ENCODE results near the gene DHRSX. TPM values are rescaled to one million over a fixed set of nuclear protein-coding genes. Genes with fewer than 3 reads are reported as not detected.
"Not testable (repeated sequence)": the region's sequence is repeated elsewhere in the genome, so short reads cannot be mapped to it uniquely, and the experiment has no call there.

Gene DHRSX
- total RNA-seq, 2 donors from 2014 or later, result 19.6 to 21.6 TPM

DNA sequence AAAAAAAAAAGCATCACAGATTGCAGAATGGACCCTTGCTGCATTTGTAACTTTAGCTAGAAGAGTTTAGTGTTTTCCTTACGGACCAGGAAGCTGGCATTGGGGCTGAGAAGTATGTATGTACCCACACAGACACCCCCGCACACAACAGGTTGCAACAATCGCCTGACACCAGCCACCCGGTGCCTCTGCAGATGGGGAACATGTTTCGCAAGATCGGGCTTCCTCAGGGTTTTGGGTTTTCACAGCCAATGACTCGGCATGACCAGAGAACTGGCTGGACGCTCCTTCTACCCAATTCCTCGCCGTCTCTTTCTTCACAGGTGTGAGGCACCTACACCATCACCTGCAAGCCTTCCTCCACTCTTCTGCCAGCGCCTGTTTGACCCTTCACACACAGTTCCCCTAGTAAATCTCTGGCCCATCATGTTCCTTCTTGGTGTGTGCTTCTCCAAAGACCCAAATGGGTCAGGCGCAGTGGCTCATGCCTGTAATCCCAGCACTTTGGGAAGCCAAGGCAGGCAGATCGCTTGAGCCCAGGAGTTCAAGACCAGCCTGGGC, 70.4 kb downstream of the DHRSX start:
- Mint-ChIP-seq H3K9me3 (no peaks in the 10 kb centered on the region), H3K4me3 (no peak overlapping the region), H3K27ac (no peak overlapping the region), H3K4me1 (peaks cover 6% of the 10 kb centered on the region), H3K27me3 (no peaks in the 10 kb centered on the region), H3K36me3 (ENCODE audit: low read depth) (peaks cover 52% of the 10 kb centered on the region)
- no peak for ATAC-seq (replicated peaks)

DNA sequence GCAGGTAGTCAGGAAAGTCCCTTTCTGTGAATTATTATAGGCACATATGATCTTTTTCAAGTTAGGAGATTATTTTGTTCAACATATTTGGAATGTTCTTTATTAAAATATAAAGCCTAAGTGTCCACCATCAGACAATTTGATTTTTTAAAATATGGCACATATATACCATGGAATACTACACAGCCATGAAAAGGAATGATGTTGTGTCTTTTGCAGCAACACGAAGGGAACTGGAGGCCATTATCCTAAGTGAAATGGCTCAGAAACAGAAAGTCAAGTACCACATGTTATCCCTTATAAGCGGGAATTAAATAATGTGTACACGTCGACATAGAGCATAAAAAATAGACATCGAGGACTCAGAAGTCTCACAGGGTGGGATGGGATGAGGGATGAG, 73.0 kb downstream of the DHRSX start:
- Mint-ChIP-seq H3K9me3 (no peaks in the 10 kb centered on the region), H3K4me1 (no peaks in the 10 kb centered on the region), H3K4me3 (no peak overlapping the region)

DNA sequence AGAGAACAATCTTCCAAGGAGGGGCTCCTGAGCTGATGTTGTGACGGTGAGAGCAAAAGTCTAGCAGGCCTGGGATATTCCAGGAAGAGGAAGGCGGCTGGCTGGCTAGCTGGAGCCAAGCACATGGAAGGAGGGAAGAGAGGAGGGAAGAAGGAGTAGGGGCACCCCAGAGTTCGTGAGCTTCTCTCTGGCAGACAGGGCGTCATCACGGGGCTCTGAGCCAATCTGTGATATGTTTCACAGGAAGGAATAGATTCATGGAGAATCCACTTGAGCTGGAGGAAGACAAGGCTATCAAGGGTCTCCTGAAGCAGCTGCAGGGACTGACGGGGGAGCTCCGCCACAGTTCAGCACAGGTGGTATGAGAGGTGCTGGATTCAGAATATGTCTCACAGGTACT, 73.6 kb downstream of the DHRSX start:
- peaks cover 49% of the 10 kb centered on the region for H3K36me3 Mint-ChIP-seq (ENCODE audit: low read depth)
- no peak for ATAC-seq (replicated peaks)
- H3K4me1 Mint-ChIP-seq, result no peaks in the 10 kb centered on the region
- H3K27ac Mint-ChIP-seq, result no peak overlapping the region
- no peaks in the 10 kb centered on the region for H3K9me3 Mint-ChIP-seq
- H3K4me3 Mint-ChIP-seq, result no peak overlapping the region
- no peaks in the 10 kb centered on the region for H3K27me3 Mint-ChIP-seq

More for the DNA sequence above, 73.0 kb downstream of the DHRSX start:
- Mint-ChIP-seq H3K27ac (no peak overlapping the region), H3K27me3 (no peaks in the 10 kb centered on the region), H3K36me3 (ENCODE audit: low read depth) (peaks cover 53% of the 10 kb centered on the region)
- ATAC-seq (replicated peaks), result no peak

DNA sequence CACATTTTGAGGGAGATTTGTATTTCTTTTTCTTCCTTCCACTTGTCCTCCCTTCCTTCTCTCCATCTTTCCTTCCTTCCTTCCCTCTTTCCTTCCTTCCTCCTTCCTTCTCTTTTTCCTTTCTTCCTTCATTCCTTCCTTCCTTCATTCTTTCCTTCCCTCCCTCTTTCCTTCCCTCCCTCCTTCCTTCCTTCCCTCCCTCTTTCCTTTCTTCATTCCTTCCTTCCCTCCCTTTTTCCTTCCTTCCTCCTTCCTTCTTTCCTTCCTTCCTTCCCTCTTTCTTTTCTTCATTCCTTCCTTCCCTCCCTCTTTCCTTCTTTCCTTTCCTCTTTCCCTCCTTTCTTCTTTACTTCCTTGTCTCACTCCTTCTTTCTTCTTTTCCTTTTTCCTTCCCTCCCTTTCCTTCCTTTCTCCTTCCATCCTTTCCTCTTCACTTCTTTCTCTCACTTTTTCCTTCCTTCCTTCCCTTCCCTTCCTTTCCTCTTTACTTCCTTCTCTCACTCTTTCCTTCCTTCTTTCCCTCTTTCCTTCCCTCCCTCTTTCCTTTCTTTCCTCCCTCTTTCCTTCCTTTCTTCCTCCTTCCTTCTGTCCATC, 74.4 kb downstream of the DHRSX start:
- H3K4me1 Mint-ChIP-seq, result no peaks in the 10 kb centered on the region

DNA sequence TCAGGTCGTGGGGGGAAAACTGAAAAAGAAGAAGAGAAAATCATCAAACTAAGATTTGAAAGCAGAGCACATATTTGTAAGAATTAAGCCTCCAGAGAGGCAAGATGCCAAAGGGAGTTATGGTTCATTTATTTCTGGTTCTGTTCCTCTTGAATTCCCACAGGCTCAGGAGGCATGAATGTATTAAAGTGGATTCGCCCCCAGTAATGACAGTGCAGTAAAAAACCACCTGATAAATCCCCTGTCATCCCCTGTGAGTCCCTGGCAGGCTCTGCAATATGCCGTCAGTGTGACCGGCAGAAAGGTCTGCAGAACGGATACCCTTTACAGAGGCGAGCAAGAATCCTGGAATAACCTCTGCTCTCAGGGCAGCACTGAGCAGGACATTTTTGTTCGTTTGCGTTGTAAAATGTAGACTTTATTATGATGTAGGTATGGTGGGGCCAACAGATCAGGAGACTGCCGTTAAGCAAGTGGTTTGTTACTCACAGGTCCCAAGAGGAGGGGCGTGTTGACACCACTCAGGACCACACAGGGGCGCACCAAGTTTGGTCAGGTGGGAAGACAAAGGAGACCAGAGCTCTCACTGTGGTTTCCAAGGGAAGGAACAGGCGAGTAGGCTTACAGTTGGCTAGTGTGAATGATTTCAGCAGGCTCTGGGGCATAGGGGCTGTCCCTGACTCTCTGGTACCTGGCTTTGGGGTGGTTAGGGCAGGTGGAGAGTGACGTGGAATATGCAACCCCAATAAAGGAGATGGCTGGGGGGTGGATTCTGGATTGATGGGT, 75.3 kb downstream of the DHRSX start:
- peaks cover 3% of the 10 kb centered on the region for H3K9me3 Mint-ChIP-seq
- no peak for ATAC-seq (replicated peaks)
- no peaks in the 10 kb centered on the region for H3K27me3 Mint-ChIP-seq
- H3K4me3 Mint-ChIP-seq, result no peak overlapping the region
- H3K4me1 Mint-ChIP-seq, result peaks cover 4% of the 10 kb centered on the region
- H3K27ac Mint-ChIP-seq, result no peak overlapping the region
- peaks cover 65% of the 10 kb centered on the region for H3K36me3 Mint-ChIP-seq (ENCODE audit: low read depth)

More for the DNA sequence above, 74.4 kb downstream of the DHRSX start:
- H3K4me3 Mint-ChIP-seq, result no peak overlapping the region
- H3K36me3 Mint-ChIP-seq (ENCODE audit: low read depth), result peaks cover 56% of the 10 kb centered on the region
- peaks cover 3% of the 10 kb centered on the region for H3K9me3 Mint-ChIP-seq
- H3K27ac Mint-ChIP-seq, result no peak overlapping the region
- no peak for ATAC-seq (replicated peaks)
- no peaks in the 10 kb centered on the region for H3K27me3 Mint-ChIP-seq

DNA sequence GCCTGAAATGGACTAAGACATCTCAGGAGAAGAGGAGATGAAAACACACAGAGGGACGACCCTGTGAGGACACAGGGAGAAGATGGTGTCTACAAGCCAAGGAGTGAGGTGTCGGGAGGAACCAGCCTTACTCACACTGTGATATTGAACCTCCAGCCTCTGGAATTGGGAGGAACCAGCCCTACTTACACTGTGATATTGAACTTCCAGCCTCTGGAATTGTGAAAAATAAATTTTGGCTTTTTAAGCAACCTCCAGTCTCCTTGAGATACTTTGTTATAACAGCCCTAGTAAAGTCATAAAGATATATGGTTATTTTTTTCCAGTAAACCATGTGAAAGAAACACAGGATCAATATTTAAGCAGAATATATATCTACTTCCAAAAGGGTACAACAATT, 76.5 kb downstream of the DHRSX start:
- Mint-ChIP-seq H3K9me3 (peaks cover 3% of the 10 kb centered on the region), H3K4me1 (peaks cover 4% of the 10 kb centered on the region), H3K27me3 (no peaks in the 10 kb centered on the region), H3K4me3 (no peak overlapping the region), H3K36me3 (ENCODE audit: low read depth) (peaks cover 57% of the 10 kb centered on the region), H3K27ac (no peak overlapping the region)
- no peak for ATAC-seq (replicated peaks)

DNA sequence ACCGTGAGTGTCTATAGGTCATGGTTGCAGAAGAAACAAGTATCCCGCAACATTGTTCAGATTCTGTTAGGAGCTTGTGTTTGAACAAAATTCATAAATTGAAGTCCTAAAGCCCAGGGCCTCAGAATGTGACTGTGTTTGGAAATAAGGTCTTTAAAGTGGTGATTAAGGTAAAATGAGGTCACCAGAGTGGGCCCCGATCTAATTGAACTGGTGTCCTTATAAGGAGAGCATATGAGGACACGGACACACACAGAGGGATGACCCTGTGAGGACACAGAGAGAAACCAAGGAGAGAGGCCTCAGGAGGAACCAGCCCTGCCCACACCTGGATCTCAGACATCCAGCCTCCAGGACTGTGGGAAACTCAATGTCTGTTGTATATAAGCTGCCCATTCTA, 76.9 kb downstream of the DHRSX start:
- H3K36me3 Mint-ChIP-seq (ENCODE audit: low read depth), result peaks cover 57% of the 10 kb centered on the region
- ATAC-seq (replicated peaks), result no peak
- H3K4me3 Mint-ChIP-seq, result no peak overlapping the region

DNA sequence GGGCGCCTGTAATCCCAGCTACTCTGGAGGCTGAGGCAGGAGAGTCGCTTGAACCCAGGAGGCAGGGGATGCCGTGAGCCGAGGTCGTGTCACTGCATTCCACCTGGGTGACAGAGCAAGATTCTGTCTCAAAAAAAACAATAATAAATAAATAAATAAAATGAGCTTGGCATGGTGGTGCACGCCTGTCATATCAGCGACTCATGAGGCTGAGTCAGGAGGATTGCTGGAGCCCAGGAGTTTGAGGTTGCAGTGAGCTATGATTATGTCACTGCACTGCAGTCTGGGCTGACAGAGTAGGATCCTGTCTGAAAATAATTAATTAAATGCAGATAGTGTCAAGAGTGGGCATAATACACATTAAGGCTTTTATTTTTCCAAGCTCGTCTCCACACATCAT, 77.5 kb downstream of the DHRSX start:
- H3K4me1 Mint-ChIP-seq, result peaks cover 4% of the 10 kb centered on the region
- peaks cover 57% of the 10 kb centered on the region for H3K36me3 Mint-ChIP-seq (ENCODE audit: low read depth)
- H3K4me3 Mint-ChIP-seq, result no peak overlapping the region
- H3K27me3 Mint-ChIP-seq, result no peaks in the 10 kb centered on the region
- peak; percentile 71 for ATAC-seq (replicated peaks)
- H3K9me3 Mint-ChIP-seq, result peaks cover 3% of the 10 kb centered on the region
- H3K27ac Mint-ChIP-seq, result no peak overlapping the region

More for the DNA sequence above, 76.9 kb downstream of the DHRSX start:
- Mint-ChIP-seq H3K27me3 (no peaks in the 10 kb centered on the region), H3K4me1 (peaks cover 4% of the 10 kb centered on the region), H3K9me3 (peaks cover 3% of the 10 kb centered on the region), H3K27ac (no peak overlapping the region)

DNA sequence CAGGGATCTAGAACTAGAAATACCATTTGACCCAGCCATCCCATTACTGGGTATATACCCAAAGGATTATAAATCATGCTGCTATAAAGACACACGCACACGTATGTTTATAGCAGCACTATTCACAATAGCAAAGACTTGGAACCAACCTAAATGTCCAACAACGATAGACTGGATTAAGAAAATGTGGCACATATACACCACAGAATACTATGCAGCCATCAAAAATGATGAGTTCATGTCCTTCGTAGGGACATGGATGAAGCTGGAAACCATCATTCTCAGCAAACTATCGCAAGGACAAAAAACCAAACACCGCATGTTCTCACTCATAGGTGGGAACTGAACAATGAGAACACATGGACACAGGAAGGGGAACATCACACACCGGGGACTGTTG, 81.4 kb downstream of the DHRSX start:
- H3K36me3 Mint-ChIP-seq (ENCODE audit: low read depth), result peaks cover 31% of the 10 kb centered on the region
- not testable (repeated sequence) for H3K9me3 Mint-ChIP-seq; H3K27me3 Mint-ChIP-seq; H3K27ac Mint-ChIP-seq; ATAC-seq (replicated peaks); H3K4me1 Mint-ChIP-seq; H3K4me3 Mint-ChIP-seq

DNA sequence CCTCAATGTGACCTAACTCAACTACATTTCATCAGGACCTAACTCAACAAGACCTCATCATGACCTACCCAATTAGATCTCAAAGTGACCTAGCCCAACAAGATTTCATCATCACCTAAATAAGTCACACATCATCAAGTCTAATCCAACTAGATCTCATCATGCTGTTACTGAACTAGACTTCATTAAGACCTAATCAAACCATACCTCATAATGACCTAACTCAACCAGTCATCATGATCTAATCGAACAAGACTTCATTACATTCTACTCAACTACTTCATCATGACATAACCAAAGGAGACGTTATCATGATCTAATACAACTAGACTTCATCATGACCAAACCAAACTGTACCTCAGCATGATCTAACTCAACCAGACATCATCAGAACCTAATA, 82.8 kb downstream of the DHRSX start:
- Mint-ChIP-seq H3K27ac (no peak overlapping the region), H3K36me3 (ENCODE audit: low read depth) (peaks cover 20% of the 10 kb centered on the region)

DNA sequence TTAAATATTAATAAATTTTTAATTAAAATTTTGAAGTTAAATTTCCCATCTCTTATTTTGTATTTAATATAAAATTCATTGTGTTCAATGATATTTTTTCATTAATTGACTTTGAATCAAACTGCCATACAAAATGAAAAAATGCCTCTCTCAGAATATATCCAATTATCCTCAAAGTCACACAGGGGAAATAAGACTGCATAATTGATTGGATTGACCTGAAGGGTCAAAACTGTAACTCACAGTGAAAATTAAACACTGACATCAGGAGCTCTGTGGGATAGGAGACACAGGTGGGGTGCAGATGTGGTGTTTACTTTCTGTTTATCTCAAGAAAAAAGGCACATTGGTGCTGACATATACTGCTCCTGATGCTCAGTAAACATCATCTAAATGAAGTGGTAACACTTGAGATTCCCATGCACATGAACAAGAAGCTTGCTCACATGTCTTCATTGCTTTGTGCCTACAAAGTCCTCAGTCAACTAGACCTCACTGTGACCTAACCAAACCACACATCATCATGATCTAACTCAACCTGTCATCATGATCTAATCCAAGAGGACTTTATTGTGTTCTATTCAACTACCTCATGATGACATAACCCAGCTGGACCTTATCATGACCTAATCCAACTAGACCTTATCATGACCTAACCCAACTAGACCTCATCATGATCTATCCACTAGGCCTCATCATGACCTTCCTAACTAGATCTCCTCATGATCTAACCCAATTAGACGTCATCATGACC, 83.7 kb downstream of the DHRSX start:
- Mint-ChIP-seq H3K9me3 (peaks cover 3% of the 10 kb centered on the region), H3K27me3 (no peaks in the 10 kb centered on the region), H3K27ac (no peak overlapping the region), H3K36me3 (ENCODE audit: low read depth) (peaks cover 17% of the 10 kb centered on the region), H3K4me1 (peaks cover 4% of the 10 kb centered on the region), H3K4me3 (no peak overlapping the region)
- ATAC-seq (replicated peaks), result peak; percentile 49

More for the DNA sequence above, 82.8 kb downstream of the DHRSX start:
- no peaks in the 10 kb centered on the region for H3K27me3 Mint-ChIP-seq
- H3K4me3 Mint-ChIP-seq, result no peak overlapping the region
- ATAC-seq (replicated peaks), result no peak
- H3K9me3 Mint-ChIP-seq, result peaks cover 3% of the 10 kb centered on the region
- H3K4me1 Mint-ChIP-seq, result peaks cover 4% of the 10 kb centered on the region

DNA sequence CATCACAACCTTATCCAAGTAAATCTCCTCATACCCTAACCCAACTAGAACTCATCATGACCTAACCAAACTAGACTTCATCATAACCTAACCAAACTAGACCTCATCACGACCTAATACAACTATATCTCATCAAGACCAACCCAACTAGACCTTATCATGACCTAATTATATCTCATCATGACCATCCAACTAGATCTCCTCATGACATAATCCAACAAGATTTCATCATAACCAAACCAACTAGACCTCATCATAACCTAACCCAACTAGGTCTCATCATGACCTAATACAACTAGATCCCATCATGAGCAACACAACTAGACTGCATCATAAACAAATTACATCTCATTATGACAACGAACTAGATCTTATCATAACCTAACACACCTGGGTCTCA, 86.4 kb downstream of the DHRSX start:
- Mint-ChIP-seq H3K27ac (no peak overlapping the region), H3K9me3 (no peaks in the 10 kb centered on the region), H3K4me3 (no peak overlapping the region), H3K27me3 (no peaks in the 10 kb centered on the region), H3K4me1 (no peaks in the 10 kb centered on the region), H3K36me3 (ENCODE audit: low read depth) (peaks cover 15% of the 10 kb centered on the region)
- peak; percentile 7 for ATAC-seq (replicated peaks)

DNA sequence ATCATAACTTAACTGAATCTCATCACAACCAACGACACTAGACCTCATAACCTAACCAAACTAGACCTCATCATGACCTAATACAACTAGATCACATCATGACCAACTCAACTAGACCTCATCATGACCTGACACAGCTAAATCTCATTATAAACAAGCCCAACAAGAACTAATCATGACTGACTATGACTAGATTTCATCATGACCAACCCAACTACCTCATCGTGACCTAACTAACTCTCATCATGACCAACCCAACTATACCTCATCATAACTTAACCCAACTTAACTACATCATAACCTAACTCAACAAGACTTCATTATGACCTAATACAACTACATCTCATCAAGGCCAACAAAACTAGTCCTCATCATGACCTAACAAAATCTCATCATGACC, 86.8 kb downstream of the DHRSX start:
- Mint-ChIP-seq H3K4me1 (no peaks in the 10 kb centered on the region), H3K9me3 (no peaks in the 10 kb centered on the region), H3K27me3 (no peaks in the 10 kb centered on the region), H3K27ac (no peak overlapping the region), H3K4me3 (no peak overlapping the region), H3K36me3 (ENCODE audit: low read depth) (peaks cover 19% of the 10 kb centered on the region)
- peak; percentile 31 for ATAC-seq (replicated peaks)

DNA sequence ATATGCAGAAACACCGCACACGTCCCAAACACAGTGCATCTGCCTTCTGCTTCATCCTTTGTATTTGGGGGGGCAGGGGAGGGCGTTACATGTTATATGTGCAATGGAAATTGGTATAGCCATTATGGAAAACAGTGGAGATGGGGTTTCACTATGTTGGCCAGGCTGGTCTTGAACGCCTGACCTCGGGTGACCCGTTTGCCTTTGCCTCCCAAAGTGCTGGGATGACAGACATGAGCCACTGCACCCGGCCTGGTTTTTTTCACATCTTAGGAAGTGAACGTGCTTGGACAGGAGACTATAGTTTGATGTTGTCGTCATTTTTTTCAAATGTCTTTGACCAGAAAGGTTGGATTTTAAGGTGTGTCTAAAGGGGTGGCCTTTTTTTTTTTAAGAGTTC, 88.6 kb downstream of the DHRSX start:
- Mint-ChIP-seq H3K27ac (no peak overlapping the region), H3K4me1 (no peaks in the 10 kb centered on the region), H3K9me3 (no peaks in the 10 kb centered on the region), H3K4me3 (no peak overlapping the region), H3K27me3 (no peaks in the 10 kb centered on the region), H3K36me3 (ENCODE audit: low read depth) (peaks cover 37% of the 10 kb centered on the region)
- ATAC-seq (replicated peaks), result no peak
